ENCODE measurements around the gene VPS4A.
"Not testable (repeated sequence)": the region's sequence is repeated elsewhere in the genome, so short reads cannot be mapped to it uniquely, and the experiment has no call there.

The VPS4A gene

GRCh38 chr16:69310653-69311532 lies at the start of gene VPS4A:
Gene VPS4A, plus strand, starts transcription at chr16:69311350. Its CDS starts 162 bp downstream, at chr16:69311512.
- DNase-seq (ENCODE audit: low read depth) = peak; percentile 96

GRCh38 chr16:69266334-69267063 lies 44.7 kb upstream of the VPS4A start:
- no peak for DNase-seq (ENCODE audit: low read depth)

GRCh38 chr16:69267633-69268032 lies 43.5 kb upstream of the VPS4A start:
- DNase-seq (ENCODE audit: low read depth) = no peak

DNA sequence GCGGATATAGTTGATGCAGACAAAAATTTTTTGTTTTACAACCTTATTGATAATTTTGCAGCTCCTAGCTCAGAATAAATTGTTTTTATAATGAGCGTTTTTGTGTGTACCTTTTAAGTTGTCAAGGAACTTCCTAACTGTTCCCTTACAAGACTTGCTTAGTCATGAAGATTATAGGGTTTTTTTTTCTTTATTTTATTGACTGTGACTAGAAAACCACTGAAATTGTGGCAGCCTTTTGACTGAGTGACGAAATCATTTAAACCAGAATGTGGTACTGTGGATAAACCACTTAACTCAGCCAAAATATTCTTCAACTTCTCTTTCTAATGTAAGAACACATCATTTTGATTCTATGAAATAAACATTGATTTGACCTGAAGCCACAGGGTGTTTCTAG lies 40.8 kb upstream of the VPS4A start:
- DNase-seq (ENCODE audit: low read depth) = peak; percentile 66

- DNase-seq (ENCODE audit: low read depth) = no peak
Observed at GRCh38 chr16:69270831-69271230, 40.3 kb upstream of the VPS4A start.

DNA sequence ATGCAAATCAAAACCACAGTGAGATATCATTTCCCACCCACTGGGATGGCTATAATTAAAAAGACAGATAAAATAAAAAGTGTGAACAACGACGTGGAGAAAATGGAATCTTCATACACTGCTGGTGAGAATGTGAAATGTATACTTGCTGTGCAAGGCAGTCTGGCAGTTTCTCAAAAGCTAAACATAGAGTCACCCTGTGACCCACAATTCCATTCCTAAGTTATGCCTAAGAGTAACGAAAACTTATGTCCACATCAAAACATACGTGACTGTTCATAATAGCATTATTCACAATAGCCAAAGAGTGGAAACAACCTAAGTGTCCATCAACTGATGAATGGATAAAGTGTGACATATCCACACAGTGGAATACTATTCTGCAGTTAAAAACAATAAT lies 38.1 kb upstream of the VPS4A start:
- peak; percentile 90 for DNase-seq (ENCODE audit: low read depth)

- no peak for DNase-seq (ENCODE audit: low read depth)
Observed at GRCh38 chr16:69274699-69275235, 36.4 kb upstream of the VPS4A start.

GRCh38 chr16:69276148-69277115 lies 34.7 kb upstream of the VPS4A start:
- DNase-seq (ENCODE audit: low read depth) = peak; percentile 98

DNA sequence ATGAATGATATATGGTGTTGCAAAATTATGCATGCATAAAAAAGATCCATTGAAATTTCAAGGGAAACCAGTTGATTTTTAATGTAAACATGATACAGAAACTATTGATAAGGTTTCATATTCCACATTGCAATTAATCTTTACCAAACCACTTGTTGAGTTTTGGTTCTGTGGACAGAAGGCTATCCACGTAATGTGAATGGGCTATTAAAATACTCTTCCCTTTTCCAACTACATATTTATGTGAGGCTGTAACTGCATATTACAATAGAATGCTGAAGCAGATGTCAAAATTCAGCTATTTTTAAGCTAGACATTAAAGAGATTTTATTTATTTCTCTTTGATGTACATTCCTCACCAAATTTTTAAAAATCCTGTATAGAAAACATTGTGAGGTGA lies 33.7 kb upstream of the VPS4A start:
- DNase-seq (ENCODE audit: low read depth) = no peak

- DNase-seq (ENCODE audit: low read depth) = no peak
Observed at GRCh38 chr16:69283851-69284250, 27.3 kb upstream of the VPS4A start.

GRCh38 chr16:69285240-69285639 lies 25.9 kb upstream of the VPS4A start:
- DNase-seq (ENCODE audit: low read depth) = peak; percentile 50

- peak; percentile 67 for DNase-seq (ENCODE audit: low read depth)
Observed at GRCh38 chr16:69286941-69287713, 24.0 kb upstream of the VPS4A start.

DNA sequence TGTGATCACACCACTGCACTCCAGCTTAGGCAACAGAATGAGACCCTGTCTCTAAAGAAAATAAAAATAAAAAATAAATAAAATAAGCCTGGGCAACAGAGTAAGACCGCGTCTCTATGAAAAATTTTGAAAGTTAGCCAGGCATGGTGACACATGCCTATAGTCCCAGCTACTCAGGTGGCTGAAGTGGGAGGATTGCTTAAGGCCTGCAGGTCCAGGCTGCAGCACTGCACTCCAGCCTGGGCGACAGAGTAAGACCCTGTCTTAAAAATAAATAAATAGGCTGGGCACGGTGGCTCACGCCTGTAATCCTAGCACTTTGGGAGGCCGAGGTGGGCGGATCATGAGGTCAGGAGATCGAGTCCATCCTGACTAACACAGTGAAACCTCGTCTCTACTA lies 19.5 kb upstream of the VPS4A start:
- DNase-seq (ENCODE audit: low read depth) = not testable (repeated sequence)

DNA sequence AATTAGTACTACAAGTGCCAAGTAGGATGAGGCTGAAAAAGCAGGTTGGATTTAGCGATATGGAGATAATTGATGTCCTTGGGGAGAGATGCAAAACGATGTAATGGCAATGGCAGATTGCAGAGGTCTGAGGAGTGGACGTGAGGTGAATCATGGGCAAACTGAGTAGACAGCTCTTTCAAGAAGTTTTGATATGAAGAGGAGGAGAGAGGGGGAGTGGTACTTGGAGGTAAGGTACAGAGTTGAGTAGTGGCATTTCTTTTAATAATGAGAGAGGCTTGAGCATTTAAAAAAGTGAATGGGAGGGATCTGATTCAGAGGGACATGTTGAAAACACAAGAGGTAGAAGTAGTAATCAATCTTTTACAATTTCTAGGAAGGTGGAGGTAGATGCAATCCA lies 17.7 kb upstream of the VPS4A start:
- no peak for DNase-seq (ENCODE audit: low read depth)

GRCh38 chr16:69294051-69294450 lies 17.1 kb upstream of the VPS4A start:
- peak; percentile 52 for DNase-seq (ENCODE audit: low read depth)

- not testable (repeated sequence) for DNase-seq (ENCODE audit: low read depth)
Observed at GRCh38 chr16:69296771-69297170, 14.4 kb upstream of the VPS4A start.

GRCh38 chr16:69298261-69298660 lies 12.9 kb upstream of the VPS4A start:
- no peak for DNase-seq (ENCODE audit: low read depth)

DNA sequence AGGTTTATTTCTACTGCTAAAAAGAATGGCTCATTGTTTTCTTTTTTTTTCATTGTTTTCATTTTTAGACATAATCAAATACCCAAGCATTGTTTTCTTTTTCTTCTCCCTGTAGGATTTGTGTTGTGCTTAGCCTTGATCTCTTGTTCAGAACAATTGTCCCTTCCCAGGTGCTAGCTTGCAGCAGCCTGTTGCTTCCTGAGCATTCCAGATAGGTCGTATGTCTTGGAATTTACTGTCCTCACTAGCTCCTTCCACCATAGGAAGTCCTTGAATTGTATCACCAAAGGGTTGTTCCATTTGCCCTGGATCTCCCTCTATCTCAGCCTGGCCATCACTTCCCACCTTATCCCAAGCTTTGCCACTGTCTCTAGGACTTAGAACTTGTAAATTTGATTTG lies 10.0 kb upstream of the VPS4A start:
- DNase-seq (ENCODE audit: low read depth) = no peak

- DNase-seq (ENCODE audit: low read depth) = no peak
Observed at GRCh38 chr16:69301861-69302260, 9.3 kb upstream of the VPS4A start.

GRCh38 chr16:69302301-69302700 lies 8.8 kb upstream of the VPS4A start:
- no peak for DNase-seq (ENCODE audit: low read depth)

- no peak for DNase-seq (ENCODE audit: low read depth)
Observed at GRCh38 chr16:69306031-69306430, 5.1 kb upstream of the VPS4A start.

All from EH (cell line).